ENCODE measurements around the gene COX17. TPM values are rescaled to one million over a fixed set of nuclear protein-coding genes. Genes with fewer than 3 reads are reported as not detected.

COX17 gene
- total RNA-seq, 1 donor from 2014 or later: 54.4 TPM

DNA sequence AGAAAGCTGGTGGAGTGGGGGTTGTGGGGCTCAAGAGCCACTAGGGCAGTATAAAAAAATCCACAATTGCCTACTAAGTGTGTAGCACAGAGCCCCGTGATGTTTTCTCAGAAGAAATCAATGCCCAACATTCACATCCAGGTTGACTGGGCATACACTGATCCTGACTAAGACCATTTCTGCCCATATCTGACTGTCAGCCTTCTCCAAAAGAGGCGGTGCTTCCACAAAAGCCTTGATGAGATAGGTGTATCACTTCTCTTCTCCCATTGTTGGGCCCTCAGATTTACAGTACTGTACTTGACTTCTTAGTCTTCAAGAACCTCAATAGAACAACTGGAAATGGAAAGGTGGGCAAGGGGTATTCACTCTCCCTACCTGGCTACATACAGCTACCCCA, 18.2 kb downstream of the COX17 start:
- Histone ChIP-seq H3K9me3 (no peaks in the 10 kb centered on the region), H3K27me3 (ENCODE audit: low read depth) (no peaks in the 10 kb centered on the region), H3K27ac (no peak overlapping the region), H3K36me3 (no peaks in the 10 kb centered on the region), H3K4me1 (peaks cover 21% of the 10 kb centered on the region), H3K4me3 (no peak overlapping the region)
- TF ChIP-seq, protein P1, sequence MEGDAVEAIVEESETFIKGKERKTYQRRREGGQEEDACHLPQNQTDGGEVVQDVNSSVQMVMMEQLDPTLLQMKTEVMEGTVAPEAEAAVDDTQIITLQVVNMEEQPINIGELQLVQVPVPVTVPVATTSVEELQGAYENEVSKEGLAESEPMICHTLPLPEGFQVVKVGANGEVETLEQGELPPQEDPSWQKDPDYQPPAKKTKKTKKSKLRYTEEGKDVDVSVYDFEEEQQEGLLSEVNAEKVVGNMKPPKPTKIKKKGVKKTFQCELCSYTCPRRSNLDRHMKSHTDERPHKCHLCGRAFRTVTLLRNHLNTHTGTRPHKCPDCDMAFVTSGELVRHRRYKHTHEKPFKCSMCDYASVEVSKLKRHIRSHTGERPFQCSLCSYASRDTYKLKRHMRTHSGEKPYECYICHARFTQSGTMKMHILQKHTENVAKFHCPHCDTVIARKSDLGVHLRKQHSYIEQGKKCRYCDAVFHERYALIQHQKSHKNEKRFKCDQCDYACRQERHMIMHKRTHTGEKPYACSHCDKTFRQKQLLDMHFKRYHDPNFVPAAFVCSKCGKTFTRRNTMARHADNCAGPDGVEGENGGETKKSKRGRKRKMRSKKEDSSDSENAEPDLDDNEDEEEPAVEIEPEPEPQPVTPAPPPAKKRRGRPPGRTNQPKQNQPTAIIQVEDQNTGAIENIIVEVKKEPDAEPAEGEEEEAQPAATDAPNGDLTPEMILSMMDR (IDR thresholded peaks at IDR 0.05): no peak
- DNase-seq: no peak
- ATAC-seq: no peak
- intact Hi-C loops (cut with DNase I): no loop called here

DNA sequence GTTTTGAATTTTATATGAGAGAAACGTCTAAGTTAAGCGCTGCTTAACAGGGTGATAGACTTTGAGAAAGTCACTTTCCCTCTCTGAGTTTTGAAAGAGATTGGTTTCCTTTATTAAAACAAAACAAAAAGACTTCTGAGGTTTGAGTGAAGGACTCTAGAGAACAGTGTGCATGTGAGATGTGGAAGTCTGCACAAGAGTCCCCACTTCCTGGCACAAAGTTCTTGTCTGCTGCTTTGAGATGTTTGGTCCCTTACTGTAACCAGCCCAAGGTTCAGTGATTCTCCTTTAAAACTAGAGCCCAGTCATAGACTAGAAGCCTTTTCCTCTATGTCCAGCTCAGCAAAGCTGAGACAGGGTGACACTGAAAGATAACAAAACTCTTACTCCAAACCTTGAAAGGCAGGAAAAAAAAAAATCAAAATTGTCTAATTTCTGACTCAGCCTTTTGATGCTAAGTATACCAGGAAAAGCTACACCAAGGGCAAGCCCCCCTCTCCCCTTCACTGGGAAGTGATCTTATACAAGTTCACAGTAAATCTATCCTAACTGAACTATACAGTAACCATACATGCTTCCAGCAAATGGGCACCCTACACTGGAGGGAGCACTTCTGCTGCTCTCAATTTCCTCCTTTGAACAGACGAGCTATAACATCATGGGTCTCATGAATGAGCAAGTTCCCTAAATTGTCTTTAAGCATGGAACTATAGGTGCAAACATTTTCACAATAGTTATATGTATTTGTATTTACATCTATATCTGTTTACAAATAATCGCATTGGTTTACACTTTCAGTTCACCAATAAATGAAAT, 19.1 kb downstream of the COX17 start:
- Histone ChIP-seq H3K4me1 (peaks cover 21% of the 10 kb centered on the region), H3K36me3 (no peaks in the 10 kb centered on the region), H3K4me3 (no peak overlapping the region), H3K27ac (no peak overlapping the region), H3K9me3 (no peaks in the 10 kb centered on the region), H3K27me3 (ENCODE audit: low read depth) (no peaks in the 10 kb centered on the region)
- ATAC-seq (no peak), DNase-seq (no peak)
- intact Hi-C loops (cut with DNase I): no loop called here
- TF ChIP-seq, protein P1 (IDR thresholded peaks at IDR 0.05): no peak

DNA sequence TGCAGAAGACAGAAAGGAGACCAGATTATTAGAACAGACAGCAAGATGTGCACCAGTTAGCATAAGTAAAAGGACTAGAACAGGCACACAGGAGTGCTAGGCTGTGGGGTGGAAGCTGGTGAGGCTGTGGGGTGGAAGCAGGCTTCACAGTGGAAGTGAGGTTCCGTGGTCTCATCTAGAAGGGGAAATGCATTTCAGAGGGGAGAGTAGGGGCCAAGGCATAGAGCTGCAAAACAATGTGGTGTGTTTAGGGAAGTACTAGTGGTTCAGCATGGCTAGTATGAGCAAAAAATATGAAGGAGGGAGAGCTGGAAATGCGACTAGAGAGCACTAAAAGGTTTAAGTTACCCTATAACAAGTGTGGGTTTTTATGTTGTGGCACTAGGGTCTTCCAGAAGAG, 23.3 kb downstream of the COX17 start:
- no peak for ATAC-seq
- TF ChIP-seq, protein P1 (IDR thresholded peaks at IDR 0.05): no peak

DNA sequence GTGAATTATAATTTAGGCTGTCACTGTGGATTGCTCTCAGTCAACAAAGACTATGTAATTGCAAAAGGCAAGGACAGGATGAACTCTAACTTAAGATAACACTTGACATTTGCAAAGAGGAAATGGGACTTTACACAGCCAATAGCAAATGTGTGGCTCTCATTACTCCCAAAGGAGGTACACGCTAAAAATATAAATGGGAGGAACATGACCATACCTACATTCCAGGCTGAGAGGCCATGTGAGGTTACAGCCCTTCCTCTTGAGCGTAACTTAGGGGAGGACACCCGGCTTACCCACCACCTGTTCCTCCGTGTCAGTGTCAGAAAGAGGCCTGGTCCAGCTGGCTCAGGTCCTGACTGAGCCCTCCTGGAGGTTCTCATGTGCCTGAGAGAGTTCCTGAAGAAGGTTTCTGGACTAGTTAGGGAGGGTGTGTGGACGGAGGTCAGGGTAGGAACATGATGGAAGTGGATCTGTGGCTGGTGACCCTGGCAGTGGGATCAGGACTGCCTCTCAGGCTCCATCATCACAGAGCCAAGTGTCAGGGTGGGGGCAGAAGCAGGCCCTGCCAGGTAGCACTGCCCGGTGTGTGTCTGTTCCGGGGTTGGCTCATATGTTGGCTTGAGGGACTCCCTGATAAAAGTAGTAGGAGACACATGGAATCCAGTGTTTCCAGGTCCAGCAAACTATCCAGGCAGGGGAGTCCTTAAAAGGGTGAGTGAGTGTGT, 24.7 kb downstream of the COX17 start:
- Histone ChIP-seq H3K4me3 (no peak overlapping the region), H3K4me1 (peaks cover 13% of the 10 kb centered on the region), H3K27me3 (ENCODE audit: low read depth) (no peaks in the 10 kb centered on the region), H3K36me3 (peaks cover 6% of the 10 kb centered on the region), H3K27ac (peak overlapping the region; percentile 56), H3K9me3 (no peaks in the 10 kb centered on the region)
- intact Hi-C loops (cut with DNase I): no loop called here
- TF ChIP-seq, protein P1 (IDR thresholded peaks at IDR 0.05): no peak
- DNase-seq: no peak
- peak; percentile 23 to 39 for ATAC-seq

More for the DNA sequence above, 23.3 kb downstream of the COX17 start:
- intact Hi-C loops (cut with DNase I): no loop called here
- no peak for DNase-seq
- H3K4me3 ChIP-seq: no peak overlapping the region
- peaks cover 1% of the 10 kb centered on the region for H3K4me1 ChIP-seq
- H3K9me3 ChIP-seq: no peaks in the 10 kb centered on the region
- H3K36me3 ChIP-seq: no peaks in the 10 kb centered on the region
- no peaks in the 10 kb centered on the region for H3K27me3 ChIP-seq (ENCODE audit: low read depth)
- H3K27ac ChIP-seq: no peak overlapping the region

DNA sequence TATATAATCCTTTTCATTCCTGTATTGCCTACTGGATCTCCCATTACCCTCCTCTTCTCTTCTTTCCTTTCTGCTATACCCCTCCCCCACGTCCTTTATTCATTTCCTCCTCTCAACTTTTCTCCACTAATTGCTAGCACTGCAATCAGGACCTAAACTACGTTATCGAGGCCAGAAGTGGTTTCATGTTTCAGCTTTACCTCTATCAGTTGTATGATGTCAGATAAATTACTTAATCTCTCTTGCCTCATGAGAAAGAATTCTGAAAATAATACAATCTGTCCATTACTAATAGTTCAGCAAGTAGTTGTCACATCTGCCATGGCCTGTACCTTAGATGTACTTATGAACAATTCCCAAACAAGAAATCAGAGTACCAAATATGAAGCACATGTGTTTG, 27.4 kb downstream of the COX17 start:
- no peak overlapping the region for H3K27ac ChIP-seq
- H3K4me1 ChIP-seq: peaks cover 26% of the 10 kb centered on the region
- no peaks in the 10 kb centered on the region for H3K9me3 ChIP-seq
- H3K4me3 ChIP-seq: no peak overlapping the region
- DNase-seq: no peak
- peaks cover 6% of the 10 kb centered on the region for H3K36me3 ChIP-seq
- no peak for ATAC-seq
- TF ChIP-seq, protein P1 (IDR thresholded peaks at IDR 0.05): no peak
- H3K27me3 ChIP-seq (ENCODE audit: low read depth): no peaks in the 10 kb centered on the region
- intact Hi-C loops (cut with DNase I): no loop called here

Data from lower lobe of right lung (tissue), 2 donors.